ENCODE data around the gene CNRIP1.

DNA sequence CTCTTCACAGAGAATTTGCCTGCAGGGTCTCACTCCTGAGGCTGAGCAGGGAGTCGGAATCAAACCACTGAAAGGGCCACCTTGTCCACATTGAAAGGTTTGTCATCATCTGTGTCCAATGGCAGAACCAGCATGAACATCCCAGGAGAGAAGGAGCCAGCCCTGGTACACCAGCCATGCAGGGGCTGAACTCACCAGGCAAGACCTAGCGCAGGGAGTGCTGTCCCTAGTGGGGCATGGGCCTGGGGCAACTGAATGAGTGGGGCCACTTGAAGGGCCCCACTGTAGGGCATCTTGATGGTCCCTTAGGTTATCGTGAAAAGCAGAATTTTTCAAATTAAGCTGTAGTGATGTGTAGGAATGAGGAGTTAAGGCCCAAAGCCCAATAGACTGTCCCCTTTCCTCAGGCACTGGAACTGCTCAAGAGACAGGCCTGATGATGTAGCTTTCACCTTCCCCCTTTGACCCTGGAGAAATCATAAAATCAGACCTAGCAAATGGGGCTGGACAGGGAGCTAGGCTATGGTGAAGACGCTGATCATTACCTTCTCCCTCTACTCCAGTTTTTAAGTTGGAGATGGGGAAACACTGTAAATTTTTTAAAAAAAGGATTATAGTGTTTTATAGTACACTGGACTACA lies 37.0 kb upstream of the CNRIP1 start:
- TF ChIP-seq CTCF (IDR thresholded peaks at IDR 0.05) (no peak), POLR2A (IDR thresholded peaks at IDR 0.05; ENCODE audit: low read depth) (no peak), EP300 (IDR thresholded peaks at IDR 0.05) (no peak), POLR2AphosphoS5 (IDR thresholded peaks at IDR 0.05) (no peak)
